Neuronal stem cell (in vitro differentiated cells): Measurements from ENCODE around the gene STX16.
A peak's percentile ranks its signal among the peaks of the same experiment; 100 is the strongest.

Experiments
- DNase-seq: peaks from one replicate; pipeline ENCODE4 v3.0.0-alpha.2; 2013; ENCODE audit warnings: low spot score
- H2AFZ ChIP-seq: one replicate; pipeline ENCODE4 v1.6.1; 2013; ENCODE audit warnings: mild to moderate bottlenecking, low read length, inconsistent platforms
- H2AK5ac ChIP-seq: 2 replicates; pipeline ENCODE4 v1.6.1; 2013; ENCODE audit warnings: low read depth, mild to moderate bottlenecking, inconsistent platforms, low read length, moderate library complexity, mixed read lengths
- H2BK120ac ChIP-seq: 2 replicates; pipeline ENCODE4 v1.6.1; 2013; ENCODE audit warnings: low read depth, mild to moderate bottlenecking, inconsistent platforms, low read length, moderate library complexity, mixed read lengths
- H2BK12ac ChIP-seq: one replicate; pipeline ENCODE4 v1.6.1; 2013; ENCODE audit warnings: low read length, inconsistent platforms
- H2BK15ac ChIP-seq: 2 replicates; pipeline ENCODE4 v1.6.1; 2013; ENCODE audit warnings: mild to moderate bottlenecking, low read length, inconsistent platforms, mixed read lengths
- H2BK5ac ChIP-seq: one replicate; pipeline ENCODE4 v1.6.1; 2013; ENCODE audit warnings: inconsistent platforms, mild to moderate bottlenecking, low read length, moderate library complexity
- H3K14ac ChIP-seq: one replicate; pipeline ENCODE4 v1.6.1; 2013; ENCODE audit warnings: low read length, inconsistent platforms
- H3K18ac ChIP-seq: 2 replicates; pipeline ENCODE4 v1.6.1; 2013; ENCODE audit warnings: low read length, inconsistent platforms
- H3K23ac ChIP-seq: 2 replicates; pipeline ENCODE4 v1.6.1; 2013; ENCODE audit warnings: low read depth, mild to moderate bottlenecking, mixed read lengths, low read length, inconsistent platforms; ENCODE audit not compliant: poor library complexity
- H3K27ac ChIP-seq: replicated peaks from 3 replicates; pipeline ENCODE4 v1.5.1; 2013; ENCODE audit warnings: low read length, inconsistent platforms
- H3K27me3 ChIP-seq, 3 experiments: 2 replicates each; pipeline ENCODE4 v1.6.1; 2013; ENCODE audit warnings: low read length in 3 of 3, mild to moderate bottlenecking in 2 of 3, inconsistent platforms in 1 of 3, low read depth in 1 of 3, mixed read lengths in 1 of 3, moderate library complexity in 1 of 3; ENCODE audit not compliant: control insufficient read depth in 3 of 3, insufficient read depth in 3 of 3
- H3K36me3 ChIP-seq, 2 donors: replicated peaks in 1 of 2; 2 replicates each; pipeline ENCODE4 v1.6.1; 2013; ENCODE audit warnings: low read length in 2 of 2; ENCODE audit not compliant: control insufficient read depth in 2 of 2, insufficient read depth in 2 of 2
- H3K4ac ChIP-seq: 2 replicates; pipeline ENCODE4 v1.6.1; 2013; ENCODE audit warnings: inconsistent platforms, mild to moderate bottlenecking, low read length, moderate library complexity
- H3K4me1 ChIP-seq, 2 donors: 1 replicate in 1 of 2; 2 replicates in 1 of 2; pipeline ENCODE4 v1.6.1; 2013; ENCODE audit warnings: low read length in 2 of 2, low read depth in 1 of 2; ENCODE audit not compliant: control insufficient read depth in 2 of 2, insufficient read depth in 1 of 2
- H3K4me2 ChIP-seq: one replicate; pipeline ENCODE4 v1.6.1; 2013; ENCODE audit warnings: mild to moderate bottlenecking, low read length, inconsistent platforms; ENCODE audit not compliant: insufficient read depth, poor library complexity, severe bottlenecking
- H3K4me3 ChIP-seq, 2 donors: 2 replicates each; pipeline ENCODE4 v1.5.1; 2013; ENCODE audit warnings: low read length in 2 of 2, mild to moderate bottlenecking in 2 of 2, inconsistent platforms in 1 of 2, moderate library complexity in 1 of 2
- H3K79me1 ChIP-seq: one replicate; pipeline ENCODE4 v1.6.1; 2013; ENCODE audit warnings: low read depth, mild to moderate bottlenecking, inconsistent platforms, low read length, moderate library complexity
- H3K9ac ChIP-seq: one replicate; pipeline ENCODE4 v1.6.1; 2013; ENCODE audit warnings: mild to moderate bottlenecking, low read depth, low read length, inconsistent platforms; ENCODE audit not compliant: poor library complexity
- H3K9me3 ChIP-seq, 2 donors: replicated peaks in 1 of 2; 2 replicates each; pipeline versions ENCODE3 to v1.6.1; 2013; ENCODE audit warnings: low read length in 2 of 2, mild to moderate bottlenecking in 2 of 2, inconsistent platforms in 1 of 2, low read depth in 1 of 2, mixed read lengths in 1 of 2, moderate library complexity in 1 of 2; ENCODE audit not compliant: control insufficient read depth in 2 of 2, insufficient read depth in 1 of 2
- H4K8ac ChIP-seq: one replicate; pipeline ENCODE4 v1.6.1; 2013; ENCODE audit warnings: low read depth, mild to moderate bottlenecking, inconsistent platforms, low read length, moderate library complexity
- H4K91ac ChIP-seq: one replicate; pipeline ENCODE4 v1.6.1; 2013; ENCODE audit warnings: low read length, low read depth, mild to moderate bottlenecking, inconsistent platforms; ENCODE audit not compliant: poor library complexity
- WGBS, 2 donors: extraction: QIAGEN DNeasy Blood & Tissue Kit; methylation state at CpG; one replicate each; pipeline ENCODE4 v1.1.7; 2013; ENCODE audit warnings: missing lambda C conversion rate in 2 of 2, mixed read lengths in 1 of 2; ENCODE audit not compliant: insufficient read length in 2 of 2, insufficient replicate concordance in 1 of 2; ENCODE audit errors: extremely low coverage in 2 of 2; 5-methylcytosine and 5-hydroxymethylcytosine counted together

Gene STX16

DNA sequence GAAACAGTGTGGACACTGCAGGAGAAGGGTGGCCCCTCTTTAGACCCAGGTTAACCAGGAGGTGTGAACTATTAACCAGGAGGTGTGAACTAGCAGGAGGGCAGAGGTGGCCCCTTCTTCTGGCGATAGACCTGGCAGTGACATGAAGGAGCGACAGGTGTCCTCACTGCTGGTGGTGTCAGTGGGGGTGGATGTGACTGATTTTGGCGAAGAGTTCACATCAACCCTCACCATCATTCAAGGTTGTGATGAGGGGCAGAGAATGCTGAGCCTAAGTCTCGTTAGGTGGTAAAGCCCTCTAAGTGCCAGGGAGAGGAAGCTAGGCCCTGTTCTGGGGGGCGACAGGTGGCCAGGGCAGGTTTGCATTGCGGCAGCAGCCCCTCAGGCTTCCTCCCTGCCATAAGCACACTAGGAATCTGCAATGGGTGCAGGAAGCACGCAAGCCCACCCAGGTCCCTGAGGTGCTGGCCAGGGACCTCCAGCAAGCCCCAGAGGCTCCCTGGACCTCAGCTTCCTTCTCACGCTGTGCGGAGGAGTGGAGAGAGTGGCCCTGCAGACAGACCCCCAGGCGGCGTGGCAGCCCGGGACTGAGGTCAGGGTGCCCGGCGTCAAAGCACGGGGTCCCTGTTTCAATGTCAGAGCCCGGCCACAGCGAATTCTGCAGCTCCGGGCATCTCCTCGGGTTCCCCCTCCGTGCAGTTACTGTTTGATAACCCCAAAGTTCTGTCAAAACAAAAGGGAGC lies 55.2 kb downstream of the STX16 start:
- H3K14ac ChIP-seq, result no peak overlapping the region
- H3K9me3 ChIP-seq, result peaks cover 0 to 5% of the 10 kb centered on the region in 2 donors
- no peaks in the 10 kb centered on the region for H3K79me1 ChIP-seq
- H3K4me1 ChIP-seq, result peaks cover 0 to 5% of the 10 kb centered on the region in 2 donors
- peak overlapping the region; percentile 51 for H2AK5ac ChIP-seq
- no peak overlapping the region for H4K8ac ChIP-seq
- H3K4ac ChIP-seq, result no peak overlapping the region
- H3K27me3 ChIP-seq, result no peaks in the 10 kb centered on the region
- H3K18ac ChIP-seq, result peak overlapping the region; percentile 30
- no peak overlapping the region for H2BK120ac ChIP-seq
- H4K91ac ChIP-seq, result no peak overlapping the region
- H2BK12ac ChIP-seq, result no peak overlapping the region
- H2AFZ ChIP-seq, result no peak overlapping the region
- no peak overlapping the region for H2BK5ac ChIP-seq
- H3K27ac ChIP-seq, result no peak overlapping the region
- H2BK15ac ChIP-seq, result no peak overlapping the region
- H3K36me3 ChIP-seq, result peaks cover 25 to 31% of the 10 kb centered on the region in 2 donors
- H3K4me2 ChIP-seq, result no peak overlapping the region
- H3K9ac ChIP-seq, result no peak overlapping the region
- no CpG with 5 or more reads among the region's 20 CpGs for WGBS, 2 donors
- H3K4me3 ChIP-seq, result no peak overlapping the region
- no peak overlapping the region for H3K23ac ChIP-seq
- no peak for DNase-seq

DNA sequence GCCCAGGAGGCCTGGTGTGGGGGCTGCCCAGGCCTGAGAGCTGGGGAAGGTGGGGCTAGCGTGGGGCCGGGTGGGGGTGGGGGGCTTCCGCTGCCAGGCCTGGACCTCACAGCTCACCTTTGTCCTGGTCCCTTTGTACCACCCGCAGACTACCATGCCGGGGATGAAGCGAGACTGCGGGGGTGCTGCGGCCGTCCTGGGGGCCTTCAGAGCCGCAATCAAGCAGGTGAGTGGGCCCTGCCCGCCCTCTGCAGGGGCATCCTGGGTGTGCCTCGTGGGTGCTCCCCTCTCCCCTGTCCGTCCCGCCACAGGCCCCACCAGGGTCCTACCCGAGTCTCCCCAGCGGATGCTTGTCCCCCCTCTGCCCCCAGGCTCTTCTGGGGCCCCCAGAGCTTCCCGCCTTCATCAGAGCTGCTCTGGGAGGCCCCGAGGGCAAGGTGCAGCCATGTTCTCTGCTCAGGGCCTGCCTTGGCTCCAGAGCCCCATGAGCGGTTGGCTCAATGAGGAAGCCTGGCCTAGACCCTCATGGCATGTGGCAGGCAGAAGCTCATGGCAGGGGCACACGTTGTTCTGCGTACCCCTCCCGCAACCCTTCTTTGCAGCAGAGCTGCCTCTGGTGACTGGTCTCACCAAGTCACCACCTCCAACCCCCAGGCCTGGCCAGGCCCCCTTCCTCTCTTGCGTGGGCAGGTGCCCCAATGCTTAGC lies 56.0 kb downstream of the STX16 start:
- Histone ChIP-seq H3K79me1 (no peaks in the 10 kb centered on the region), H4K91ac (no peak overlapping the region), H3K27ac (no peak overlapping the region), H3K9ac (no peak overlapping the region), H3K4ac (no peak overlapping the region), H2AK5ac (no peak overlapping the region), H2BK5ac (no peak overlapping the region), H4K8ac (no peak overlapping the region), H3K9me3 (peaks cover 0 to 5% of the 10 kb centered on the region in 2 donors), H2BK120ac (no peak overlapping the region), H2BK12ac (no peak overlapping the region), H3K27me3 (no peaks in the 10 kb centered on the region), H3K4me3 (no peak overlapping the region), H3K4me1 (peaks cover 0 to 5% of the 10 kb centered on the region in 2 donors), H2AFZ (no peak overlapping the region), H3K18ac (peak overlapping the region; percentile 61), H3K4me2 (no peak overlapping the region), H2BK15ac (no peak overlapping the region), H3K23ac (no peak overlapping the region), H3K14ac (no peak overlapping the region), H3K36me3 (peaks cover 21 to 29% of the 10 kb centered on the region in 2 donors)
- no peak for DNase-seq
- no CpG with 5 or more reads among the region's 23 CpGs for WGBS, 2 donors

DNA sequence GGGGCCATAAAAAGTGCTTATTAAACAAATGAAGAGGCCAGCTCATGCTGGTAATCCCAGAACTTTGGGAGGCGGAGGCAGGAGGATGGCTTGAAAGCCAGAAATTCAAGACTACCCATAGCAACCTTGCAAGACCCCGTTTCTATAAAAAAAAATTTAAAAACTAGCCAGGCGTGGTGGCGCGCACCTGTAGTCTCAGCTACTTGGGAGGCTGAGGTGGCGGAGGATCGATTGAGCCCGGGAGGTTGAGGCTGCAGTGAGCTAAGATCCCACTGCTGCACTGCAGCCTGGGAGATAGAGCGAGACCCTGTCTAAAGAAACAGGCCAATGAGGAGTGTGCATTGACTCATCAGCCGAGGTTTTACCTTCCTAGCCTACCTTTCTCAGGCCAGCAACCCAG lies 56.7 kb downstream of the STX16 start:
- H2AK5ac ChIP-seq, result no peak overlapping the region
- no peak overlapping the region for H3K14ac ChIP-seq
- peak overlapping the region; percentile 53 for H2BK5ac ChIP-seq
- no peak overlapping the region for H2AFZ ChIP-seq
- H3K4me1 ChIP-seq, result peaks cover 0 to 5% of the 10 kb centered on the region in 2 donors
- H3K23ac ChIP-seq, result no peak overlapping the region
- H3K4me2 ChIP-seq, result no peak overlapping the region
- DNase-seq, result no peak
- no peak overlapping the region for H4K8ac ChIP-seq
- no peaks in the 10 kb centered on the region for H3K27me3 ChIP-seq
- no CpG with 5 or more reads among the region's 10 CpGs for WGBS, 2 donors
- H3K4ac ChIP-seq, result no peak overlapping the region
- H3K9me3 ChIP-seq, result peaks cover 0 to 5% of the 10 kb centered on the region in 2 donors
- H4K91ac ChIP-seq, result no peak overlapping the region
- peaks cover 17 to 24% of the 10 kb centered on the region in 2 donors for H3K36me3 ChIP-seq
- H3K9ac ChIP-seq, result no peak overlapping the region
- H3K4me3 ChIP-seq, result no peak overlapping the region
- no peak overlapping the region for H2BK120ac ChIP-seq
- no peak overlapping the region for H3K27ac ChIP-seq
- H3K79me1 ChIP-seq, result no peaks in the 10 kb centered on the region
- H3K18ac ChIP-seq, result no peak overlapping the region
- no peak overlapping the region for H2BK12ac ChIP-seq
- no peak overlapping the region for H2BK15ac ChIP-seq

DNA sequence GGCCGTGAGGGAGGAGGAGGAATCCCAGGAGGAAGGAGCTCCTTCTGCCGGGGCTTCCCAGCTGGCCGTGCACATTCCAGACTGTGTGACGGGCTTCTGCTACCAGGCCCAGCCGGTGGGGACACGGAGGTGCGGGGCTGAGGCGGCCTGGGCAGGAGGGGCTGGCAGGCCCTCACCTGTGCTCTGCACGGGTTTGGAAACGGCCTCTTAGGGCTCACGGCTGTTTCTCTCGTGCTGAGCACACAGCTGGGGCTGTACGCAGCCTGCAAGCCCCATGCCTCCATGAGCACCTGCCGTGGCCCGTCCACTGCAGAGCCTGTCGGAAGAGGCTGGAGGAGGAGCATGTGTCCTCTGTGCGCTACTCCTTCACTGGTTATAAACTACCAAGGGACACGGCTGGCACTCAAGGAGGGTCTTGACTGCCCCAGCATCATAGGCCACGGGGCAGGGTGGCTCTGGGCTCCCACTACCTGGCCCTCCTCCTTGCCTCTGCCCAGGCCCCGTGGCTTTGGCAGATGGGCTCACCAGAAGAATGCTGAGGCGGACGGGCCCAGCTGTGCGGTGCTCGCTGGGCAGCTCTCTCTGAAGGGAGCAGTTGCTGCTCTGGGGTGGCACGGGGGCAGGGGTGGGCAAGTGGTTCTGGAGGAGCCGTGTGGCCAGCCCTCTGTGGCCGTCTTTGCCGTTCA lies 57.3 kb downstream of the STX16 start:
- no peak for DNase-seq
- no CpG with 5 or more reads among the region's 28 CpGs for WGBS, 2 donors

More for the DNA sequence above, 57.3 kb downstream of the STX16 start:
- Histone ChIP-seq H3K36me3 (peaks cover 11 to 18% of the 10 kb centered on the region in 2 donors), H3K9me3 (peaks cover 0 to 5% of the 10 kb centered on the region in 2 donors), H3K4me3 (peak overlapping the region in 1 of 2 donors; percentile 34), H3K4ac (no peak overlapping the region), H3K14ac (peak overlapping the region; percentile 51), H3K27ac (no peak overlapping the region), H2BK15ac (no peak overlapping the region), H2BK120ac (no peak overlapping the region), H4K8ac (no peak overlapping the region), H2AFZ (no peak overlapping the region), H3K23ac (peak overlapping the region; percentile 55), H3K18ac (peak overlapping the region; percentile 64), H3K9ac (no peak overlapping the region), H3K4me2 (no peak overlapping the region), H3K79me1 (no peaks in the 10 kb centered on the region), H3K27me3 (no peaks in the 10 kb centered on the region), H2AK5ac (no peak overlapping the region), H2BK12ac (no peak overlapping the region), H4K91ac (peak overlapping the region; percentile 95), H2BK5ac (peak overlapping the region; percentile 53), H3K4me1 (peaks cover 0 to 5% of the 10 kb centered on the region in 2 donors)
